CD4-positive, alpha-beta T cell treated with Interleukin-1 beta for 1 hour (primary cell): Measurements from ENCODE around the gene SOBP.

Experiments
- DNase-seq, 2 donors: peaks; one replicate each; pipeline ENCODE4 v3.0.0-alpha.2; 2020 to 2022

Gene SOBP

DNA sequence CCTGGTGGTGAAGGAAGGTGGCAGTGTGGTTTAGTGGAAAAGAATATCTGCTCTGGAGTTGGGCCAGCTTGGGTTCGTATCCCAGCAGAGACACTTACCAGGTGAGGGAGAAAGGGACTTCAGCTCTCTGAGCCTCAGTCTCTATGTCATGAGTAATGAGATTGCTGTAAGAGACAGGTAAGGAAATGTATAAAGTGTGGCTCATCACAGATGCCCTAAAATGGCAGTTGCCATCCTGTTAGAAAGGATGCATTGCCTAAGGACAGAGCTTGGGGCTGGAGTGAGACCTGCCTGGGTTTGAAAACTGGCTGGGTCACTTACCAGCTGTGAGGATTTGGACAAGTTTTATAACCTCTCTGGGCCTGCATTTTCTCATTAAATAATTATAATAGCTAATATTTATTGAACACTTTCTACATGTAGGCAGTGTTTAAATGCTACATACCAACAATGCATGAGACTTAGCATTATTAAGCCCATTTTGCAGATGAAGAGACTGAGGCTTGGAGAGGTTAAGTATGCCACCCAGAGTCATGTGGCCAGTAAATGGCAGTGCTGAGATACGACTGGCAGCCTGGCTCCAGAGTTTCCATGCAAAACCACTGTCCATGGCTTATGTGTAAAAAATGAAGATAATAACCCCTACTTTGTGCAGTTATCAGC, 157.0 kb downstream of the SOBP start:
- DNase-seq, result no peak

DNA sequence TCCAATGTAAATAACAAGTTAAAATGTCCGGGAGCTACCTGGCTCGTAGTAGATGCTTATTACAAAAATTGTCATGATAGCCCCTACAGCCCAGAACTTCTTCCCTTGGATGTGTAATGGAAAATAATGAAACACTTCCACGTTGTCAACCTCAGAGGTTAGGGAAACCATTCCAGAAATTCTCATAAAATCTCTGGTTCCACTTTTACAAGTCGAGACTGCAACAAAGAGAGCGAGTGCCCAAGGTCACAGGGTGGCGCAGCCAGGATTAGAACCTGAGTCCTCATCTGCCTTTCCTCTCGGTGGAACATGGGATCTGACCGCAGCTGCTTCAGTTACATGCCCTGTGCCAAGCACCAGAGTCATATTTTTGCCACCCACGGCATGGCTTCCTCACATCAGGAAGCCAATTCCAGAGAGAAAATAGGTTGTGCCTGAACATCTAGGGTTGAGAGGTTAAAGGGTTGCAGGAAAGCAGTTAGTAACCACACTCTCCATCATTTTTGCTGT, 157.6 kb downstream of the SOBP start:
- DNase-seq, result no peak

GRCh38 chr6:107648983-107649382, 159.1 kb downstream of the SOBP start:
- DNase-seq, result no peak

- DNase-seq, result no peak
Measured at GRCh38 chr6:107652526-107653182, 162.7 kb downstream of the SOBP start.

- no peak for DNase-seq
Measured at GRCh38 chr6:107653183-107653580, 163.3 kb downstream of the SOBP start.

DNA sequence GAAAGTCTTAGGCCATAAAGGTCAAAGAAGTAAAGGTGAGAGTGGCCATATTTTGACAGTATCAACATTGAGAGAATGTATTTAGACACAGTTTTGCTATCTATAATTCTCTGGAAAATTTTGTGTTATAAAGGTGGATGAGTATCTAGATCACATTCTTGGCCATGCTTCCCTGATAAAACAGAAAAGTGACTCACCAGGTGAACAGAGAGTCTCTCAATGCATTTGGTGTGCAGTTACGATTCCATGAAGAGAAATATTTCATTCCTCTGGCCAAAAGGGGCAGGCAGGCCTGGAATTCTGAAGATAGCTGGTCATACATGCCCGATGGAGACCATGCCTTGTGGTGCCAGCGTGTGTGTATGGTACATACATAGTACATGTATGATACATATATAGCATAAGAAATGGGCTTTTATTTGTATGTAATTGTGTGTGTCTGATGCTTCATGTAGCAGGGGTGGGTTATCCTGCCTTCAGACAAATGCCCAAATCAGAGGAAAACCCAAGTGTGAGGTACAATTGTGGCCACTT, 164.0 kb downstream of the SOBP start:
- no peak for DNase-seq

GRCh38 chr6:107654764-107655163, 164.8 kb downstream of the SOBP start:
- no peak for DNase-seq

DNA sequence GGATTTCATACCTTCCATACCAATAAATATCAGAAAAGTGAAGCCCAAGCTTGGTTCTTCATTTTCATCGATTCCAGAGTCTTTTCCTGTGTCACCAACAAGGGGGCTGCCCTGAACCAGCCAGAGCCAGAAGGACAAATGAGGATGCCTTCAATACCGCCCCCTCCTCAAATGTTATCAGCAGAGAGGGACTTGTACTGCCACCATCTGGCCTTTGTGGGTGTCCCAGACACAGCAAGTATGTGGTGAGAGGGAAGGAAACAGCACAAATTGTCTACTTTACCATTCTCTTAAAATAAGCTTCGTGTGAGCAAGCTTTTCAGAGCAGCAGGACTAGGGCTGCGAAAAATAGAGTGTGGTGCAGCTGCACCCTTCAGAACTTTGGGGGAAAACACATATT, 165.3 kb downstream of the SOBP start:
- DNase-seq, result no peak

DNA sequence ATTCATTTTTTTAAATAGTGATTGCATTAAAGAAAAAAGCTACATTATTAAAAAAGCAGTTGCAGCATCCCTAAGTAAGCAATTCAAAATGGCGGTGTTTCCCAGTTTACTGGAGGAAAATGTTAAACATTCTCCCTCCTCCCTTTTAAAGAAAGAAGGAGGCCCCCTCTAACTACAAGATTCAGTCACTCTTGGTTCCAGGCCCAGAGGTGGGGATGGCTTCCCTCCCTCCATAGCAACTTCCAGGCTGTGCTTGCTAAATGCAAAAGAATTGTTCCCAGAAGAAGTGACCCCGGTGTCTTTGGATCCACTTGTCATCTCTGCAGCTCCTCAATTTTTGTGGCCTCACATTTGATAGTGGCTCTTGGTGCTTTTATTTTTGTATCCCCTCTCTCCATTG, 165.9 kb downstream of the SOBP start:
- no peak for DNase-seq

DNA sequence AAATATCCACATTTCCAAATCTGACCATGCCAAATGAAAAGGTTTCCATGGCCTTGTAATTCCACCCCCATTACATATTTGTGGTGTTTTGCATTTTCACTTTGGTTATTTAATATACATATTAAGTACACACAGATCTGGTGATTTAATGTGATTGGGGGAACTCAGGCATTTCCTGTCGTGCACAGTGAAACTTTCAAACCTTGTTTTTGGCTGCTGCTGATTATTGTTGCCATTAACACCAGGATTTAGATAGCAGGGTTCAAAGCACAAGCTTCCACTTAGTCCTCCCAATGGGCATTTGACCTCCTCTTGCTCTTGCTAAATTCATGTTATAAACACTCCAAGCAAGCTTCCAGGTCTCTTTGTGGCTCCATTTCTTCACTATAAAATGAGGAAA, 166.5 kb downstream of the SOBP start:
- DNase-seq, result no peak

- no peak for DNase-seq
Measured at GRCh38 chr6:107656883-107657282, 167.0 kb downstream of the SOBP start.

DNA sequence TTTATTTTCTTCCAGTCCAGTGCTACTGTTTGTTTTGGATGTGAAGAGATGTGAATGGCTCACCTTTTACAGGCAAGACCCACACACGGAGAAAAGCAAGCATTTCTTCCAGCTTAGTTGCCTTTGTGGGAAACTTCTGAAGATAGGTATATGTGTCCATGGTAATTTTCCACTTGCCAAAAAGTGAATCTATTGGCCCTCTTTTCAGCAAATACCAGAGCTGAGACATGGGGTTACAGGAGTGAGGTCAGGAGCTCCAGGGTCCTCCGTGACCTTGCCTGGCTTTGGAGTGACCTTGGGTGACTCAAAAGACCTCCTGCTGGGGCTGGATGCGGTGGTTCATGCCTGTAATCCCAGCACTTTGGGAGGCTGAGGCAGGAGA, 167.4 kb downstream of the SOBP start:
- no peak for DNase-seq

- peak; percentile 46 to 80 for DNase-seq
Measured at GRCh38 chr6:107657755-107658461, 168.0 kb downstream of the SOBP start.

DNA sequence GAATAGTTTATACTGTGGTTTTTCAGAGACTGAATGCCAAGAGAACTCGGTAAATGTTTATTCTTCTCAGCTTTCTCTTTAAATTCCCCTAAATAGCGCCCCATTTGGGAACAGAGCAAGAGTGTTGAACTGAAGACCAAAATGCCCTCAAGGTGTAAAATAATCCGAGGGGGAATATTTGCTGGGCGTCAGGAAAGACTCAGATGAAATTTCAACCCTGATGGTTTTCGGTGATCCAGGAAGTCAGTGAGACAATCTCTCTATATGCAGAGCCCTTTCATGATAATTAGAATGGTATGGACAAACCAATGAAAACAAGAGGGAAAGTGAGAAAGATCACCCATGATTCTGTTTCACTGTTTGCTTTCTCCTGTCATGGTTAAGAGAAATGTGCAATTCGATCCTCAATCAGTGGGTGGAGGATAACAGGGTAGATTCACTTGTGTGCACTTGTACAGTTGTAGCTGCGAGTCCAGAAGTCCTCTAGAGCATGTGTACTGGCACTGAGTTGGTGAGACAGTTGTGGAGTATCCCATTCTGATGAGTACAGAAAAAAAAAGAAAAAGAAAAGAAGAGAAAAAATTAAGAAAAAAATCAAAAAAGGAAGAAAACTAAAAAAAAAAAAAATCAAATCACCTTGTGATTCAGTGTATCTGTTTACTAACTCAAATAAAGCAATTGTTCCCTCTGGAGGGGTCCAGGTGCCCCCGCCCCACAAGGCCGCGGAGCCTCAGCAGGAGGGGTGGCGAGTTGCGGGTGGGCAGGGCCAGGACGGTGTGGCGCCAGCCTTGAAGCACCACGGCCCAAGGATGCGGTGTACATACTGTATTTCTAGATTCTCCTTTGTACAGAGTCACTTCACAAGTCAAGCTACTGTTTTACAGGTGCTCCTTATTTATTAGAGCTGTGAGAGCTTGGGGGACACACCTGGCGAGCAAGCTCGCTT, 169.3 kb downstream of the SOBP start:
- DNase-seq, result no peak

DNA sequence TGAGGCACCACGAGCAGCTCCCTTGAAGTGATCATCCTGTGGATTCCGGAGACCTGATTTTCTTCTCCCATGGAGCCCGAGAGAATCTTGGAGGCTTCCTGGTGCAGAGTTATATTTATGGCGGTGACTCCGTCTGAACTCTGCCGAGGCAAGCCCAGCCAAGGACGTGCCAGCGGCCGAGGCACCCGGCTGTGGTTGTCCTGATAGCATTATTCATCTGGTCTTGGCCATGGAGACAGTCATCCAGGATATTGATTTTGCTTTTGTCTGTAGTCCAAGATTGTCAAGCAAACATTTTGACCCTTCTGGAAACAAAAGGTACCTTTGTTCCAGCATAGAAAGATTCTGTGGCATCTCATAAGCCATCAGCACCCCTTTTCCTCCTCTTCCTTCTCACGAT, 170.9 kb downstream of the SOBP start:
- no peak for DNase-seq

DNA sequence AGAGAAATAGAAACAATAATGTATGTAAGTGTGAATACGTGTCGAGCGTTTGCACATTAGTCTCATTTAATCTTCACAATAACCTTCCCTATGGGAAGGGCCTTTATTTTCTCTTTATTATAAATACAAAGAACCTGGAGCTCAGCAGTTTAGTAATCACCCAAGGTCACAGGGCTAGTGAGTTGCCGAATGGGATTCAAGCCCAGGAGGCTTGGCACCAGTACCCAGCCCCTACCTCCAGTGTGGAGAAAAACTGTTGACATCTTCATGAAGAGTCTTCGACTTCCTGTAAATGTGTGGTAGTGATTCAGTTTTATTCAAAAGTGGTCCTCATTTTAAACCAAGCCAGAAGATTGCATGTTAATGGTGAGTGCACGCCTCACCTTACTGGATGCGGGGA, 171.4 kb downstream of the SOBP start:
- no peak for DNase-seq

GRCh38 chr6:107662333-107662732, 172.4 kb downstream of the SOBP start:
- DNase-seq, result no peak

DNA sequence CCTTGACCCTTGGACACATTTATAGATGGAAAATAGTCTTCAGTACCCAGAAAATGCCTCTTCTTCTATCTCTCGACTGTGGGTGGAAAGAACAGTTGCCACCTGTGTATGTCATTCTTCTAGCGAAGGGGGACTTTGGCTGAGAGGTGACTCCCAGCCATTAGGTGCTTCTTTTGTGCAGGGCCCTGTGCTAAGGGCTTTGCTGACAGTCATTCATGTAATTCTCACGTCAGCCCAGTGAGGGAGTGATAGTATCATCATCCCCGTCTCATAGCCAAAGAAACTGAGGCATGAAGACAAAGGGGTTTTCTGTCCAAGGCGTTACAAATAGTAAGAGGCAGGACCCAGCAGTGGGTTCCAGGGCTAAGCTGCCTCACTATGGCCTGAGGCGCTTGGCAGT, 173.4 kb downstream of the SOBP start:
- DNase-seq, result no peak

DNA sequence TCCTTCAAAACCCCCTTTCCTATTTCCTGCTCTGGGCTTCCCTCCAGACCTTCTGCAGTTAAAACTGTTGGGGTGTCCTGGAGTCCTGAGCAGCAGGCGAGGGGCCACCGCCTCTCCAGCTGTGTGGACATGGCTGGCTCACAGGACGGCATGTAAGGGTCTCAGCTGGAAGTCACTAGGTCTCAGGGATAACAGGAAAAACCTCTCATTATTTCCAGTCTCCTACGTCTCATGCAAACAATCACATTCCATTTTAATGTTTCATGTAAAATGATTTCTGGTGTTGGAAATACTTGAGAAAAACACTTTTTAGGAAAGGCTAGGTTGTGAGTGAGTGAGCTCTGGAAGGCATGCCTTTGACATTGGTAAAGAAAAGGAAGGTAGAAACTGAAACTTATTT, 175.5 kb downstream of the SOBP start:
- DNase-seq, result no peak

DNA sequence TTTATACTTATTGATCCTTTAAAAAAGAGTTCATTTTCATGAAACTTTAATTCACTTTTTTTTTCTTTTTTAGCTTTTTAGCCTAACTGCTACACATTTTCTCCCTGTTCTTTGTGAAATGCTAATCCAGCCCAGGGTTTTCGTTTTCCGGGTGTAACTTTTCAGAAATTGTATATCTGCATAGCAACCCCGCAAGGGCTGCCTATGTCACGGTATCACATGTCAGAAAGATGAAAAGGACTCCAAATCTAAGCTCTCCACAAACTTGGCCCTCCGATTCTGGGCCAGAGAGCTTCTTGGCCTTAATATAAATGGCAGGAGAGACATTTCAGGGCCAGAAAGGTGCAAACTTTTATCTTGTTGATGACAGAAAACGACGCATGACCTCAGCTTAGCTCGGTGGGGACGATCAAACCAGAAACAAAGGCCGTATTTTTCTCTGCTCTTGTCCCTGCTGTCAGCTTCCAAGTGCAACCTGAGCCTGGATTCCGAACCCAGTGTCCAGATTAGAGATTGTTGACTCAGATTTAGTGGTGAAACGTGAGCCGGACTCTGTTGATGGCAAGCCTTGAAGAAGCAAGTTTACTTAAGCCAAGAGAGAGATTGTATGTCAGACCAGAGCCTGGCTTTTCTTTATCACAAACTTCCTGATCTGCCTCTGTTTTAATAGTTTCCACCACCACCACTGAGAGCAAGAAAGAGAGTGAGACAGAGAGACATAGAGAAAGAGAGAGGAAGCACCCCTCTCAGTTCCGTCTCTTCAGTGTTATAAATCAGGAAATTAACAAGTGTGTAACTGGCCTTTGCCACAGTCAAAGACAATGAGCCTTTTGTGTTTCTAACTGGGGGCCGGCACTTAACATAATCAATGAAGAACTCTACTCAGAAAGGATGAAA, 176.4 kb downstream of the SOBP start:
- no peak for DNase-seq

- no peak for DNase-seq
Measured at GRCh38 chr6:107666981-107667601, 177.2 kb downstream of the SOBP start.
